Measurements from ENCODE around the gene PRPF31. TPM values are rescaled to one million over a fixed set of nuclear protein-coding genes. Genes with fewer than 3 reads are reported as not detected.

PRPF31 gene
- total RNA-seq, 1 experiment from 2014 or later = 67.3 TPM

DNA sequence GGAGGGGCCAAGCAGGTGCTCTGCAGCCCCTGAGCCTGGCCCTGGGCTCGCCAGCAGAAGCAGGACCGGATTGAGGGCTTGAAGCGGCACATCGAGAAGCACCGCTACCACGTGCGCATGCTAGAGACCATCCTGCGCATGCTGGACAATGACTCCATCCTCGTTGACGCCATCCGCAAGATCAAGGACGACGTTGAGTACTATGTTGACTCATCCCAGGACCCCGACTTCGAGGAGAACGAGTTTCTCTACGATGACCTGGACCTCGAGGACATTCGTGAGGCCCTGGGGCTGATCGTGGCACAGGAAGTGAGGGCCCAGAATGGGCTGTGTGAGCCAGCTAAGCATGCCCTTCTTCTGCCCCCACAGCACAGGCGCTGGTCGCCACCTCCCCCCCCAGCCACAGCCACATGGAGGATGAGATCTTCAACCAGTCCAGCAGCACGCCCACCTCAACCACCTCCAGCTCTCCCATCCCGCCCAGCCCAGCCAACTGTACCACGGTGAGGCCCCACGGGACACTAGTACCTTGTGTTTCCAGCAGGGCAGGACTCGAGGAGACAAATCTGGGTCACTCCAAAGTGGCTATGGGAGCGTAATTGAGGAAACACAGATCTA is 30.1 kb downstream of the PRPF31 start:
- Histone ChIP-seq H3K9me3 (replicated peaks) (no peaks in the 10 kb centered on the region), H3K4me3 (no peak overlapping the region), H3K27ac (no peak overlapping the region), H3K36me3 (peaks cover 74% of the 10 kb centered on the region), H3K27me3 (no peaks in the 10 kb centered on the region), H3K4me1 (no peaks in the 10 kb centered on the region)
- no peak for DNase-seq

DNA sequence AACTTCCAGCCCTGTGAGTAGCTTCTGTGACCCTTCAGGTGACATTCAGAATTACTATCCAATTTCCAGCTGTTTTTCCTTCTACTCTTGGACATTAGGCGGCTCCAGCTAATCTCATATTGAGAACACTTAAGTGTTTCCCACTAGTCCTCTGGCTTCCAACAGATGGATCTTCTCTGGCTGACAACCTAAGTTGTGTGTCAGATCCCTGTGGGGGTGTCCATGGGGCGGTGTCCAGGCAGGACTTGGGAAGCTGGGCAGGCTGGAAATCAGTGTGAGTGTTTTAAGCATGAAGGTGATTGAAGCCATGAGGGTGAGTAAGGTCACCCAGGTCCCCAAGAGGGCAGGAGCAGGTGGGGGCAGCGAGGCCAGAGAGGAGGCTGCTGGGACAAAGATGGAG is 32.1 kb downstream of the PRPF31 start:
- H3K36me3 ChIP-seq = peaks cover 76% of the 10 kb centered on the region
- no peak overlapping the region for H3K4me3 ChIP-seq
- H3K9me3 ChIP-seq (replicated peaks) = no peaks in the 10 kb centered on the region
- H3K27me3 ChIP-seq = no peaks in the 10 kb centered on the region
- no peaks in the 10 kb centered on the region; the same call in 1 of the 2 replicates for H3K4me1 ChIP-seq
- H3K27ac ChIP-seq = no peak overlapping the region
- DNase-seq = no peak

DNA sequence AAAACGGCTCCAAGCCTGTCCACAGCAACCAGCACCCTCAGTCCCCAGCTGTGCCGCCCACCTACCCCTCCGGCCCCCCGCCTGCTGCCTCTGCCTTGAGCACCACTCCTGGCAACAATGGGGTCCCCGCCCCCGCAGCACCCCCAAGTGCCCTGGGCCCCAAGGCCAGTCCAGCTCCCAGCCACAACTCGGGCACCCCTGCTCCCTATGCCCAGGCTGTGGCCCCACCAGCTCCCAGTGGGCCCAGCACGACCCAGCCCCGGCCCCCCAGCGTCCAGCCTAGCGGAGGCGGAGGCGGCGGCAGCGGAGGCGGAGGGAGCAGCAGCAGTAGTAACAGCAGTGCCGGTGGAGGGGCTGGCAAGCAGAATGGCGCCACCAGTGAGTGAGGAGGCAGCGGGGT is 32.6 kb downstream of the PRPF31 start:
- no peak for DNase-seq
- H3K36me3 ChIP-seq = peaks cover 76% of the 10 kb centered on the region
- H3K27me3 ChIP-seq = no peaks in the 10 kb centered on the region
- no peak overlapping the region for H3K4me3 ChIP-seq
- H3K4me1 ChIP-seq = peaks cover 2% of the 10 kb centered on the region
- no peaks in the 10 kb centered on the region for H3K9me3 ChIP-seq (replicated peaks)
- no peak overlapping the region for H3K27ac ChIP-seq

DNA sequence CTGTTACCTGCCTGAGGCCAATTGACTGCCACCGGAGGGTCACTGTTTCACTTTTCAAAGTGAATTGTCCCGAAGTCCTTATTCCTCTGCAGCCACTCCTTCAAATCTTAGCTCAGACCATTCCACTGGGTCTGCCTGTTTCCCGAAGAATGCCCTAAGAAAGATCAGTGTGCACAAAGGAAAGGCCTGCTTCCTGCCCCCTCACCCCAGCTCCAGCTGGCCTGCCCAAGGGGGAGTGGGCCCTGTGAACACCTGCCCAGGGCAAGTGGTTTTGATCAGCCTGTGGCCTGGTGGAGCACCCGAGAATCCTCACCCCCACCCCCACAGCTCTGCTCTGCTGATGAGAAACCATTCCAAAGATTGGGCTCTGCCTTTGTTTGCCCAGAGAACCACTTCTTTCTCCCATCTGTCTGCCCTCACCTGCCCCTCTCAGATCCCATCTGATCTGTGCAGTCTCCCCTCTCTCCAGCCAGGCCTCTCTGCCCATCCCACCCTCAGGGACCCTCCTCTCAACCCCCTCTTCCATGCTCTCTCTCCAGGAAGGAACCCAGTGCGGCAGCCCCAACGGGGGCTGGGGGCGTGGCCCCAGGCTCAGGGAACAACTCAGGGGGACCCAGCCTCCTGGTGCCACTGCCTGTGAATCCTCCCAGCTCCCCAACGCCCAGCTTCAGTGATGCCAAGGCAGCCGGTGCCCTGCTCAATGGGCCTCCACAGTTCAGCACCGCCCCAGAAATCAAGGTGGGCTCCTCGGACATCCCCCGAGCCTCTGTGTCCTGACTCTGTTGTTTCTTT is 33.7 kb downstream of the PRPF31 start:
- H3K4me1 ChIP-seq = peaks cover 11% of the 10 kb centered on the region
- H3K4me3 ChIP-seq = no peak overlapping the region
- H3K36me3 ChIP-seq = peaks cover 76% of the 10 kb centered on the region
- no peak overlapping the region for H3K27ac ChIP-seq
- no peaks in the 10 kb centered on the region for H3K27me3 ChIP-seq
- no peaks in the 10 kb centered on the region for H3K9me3 ChIP-seq (replicated peaks)
- DNase-seq = no peak

DNA sequence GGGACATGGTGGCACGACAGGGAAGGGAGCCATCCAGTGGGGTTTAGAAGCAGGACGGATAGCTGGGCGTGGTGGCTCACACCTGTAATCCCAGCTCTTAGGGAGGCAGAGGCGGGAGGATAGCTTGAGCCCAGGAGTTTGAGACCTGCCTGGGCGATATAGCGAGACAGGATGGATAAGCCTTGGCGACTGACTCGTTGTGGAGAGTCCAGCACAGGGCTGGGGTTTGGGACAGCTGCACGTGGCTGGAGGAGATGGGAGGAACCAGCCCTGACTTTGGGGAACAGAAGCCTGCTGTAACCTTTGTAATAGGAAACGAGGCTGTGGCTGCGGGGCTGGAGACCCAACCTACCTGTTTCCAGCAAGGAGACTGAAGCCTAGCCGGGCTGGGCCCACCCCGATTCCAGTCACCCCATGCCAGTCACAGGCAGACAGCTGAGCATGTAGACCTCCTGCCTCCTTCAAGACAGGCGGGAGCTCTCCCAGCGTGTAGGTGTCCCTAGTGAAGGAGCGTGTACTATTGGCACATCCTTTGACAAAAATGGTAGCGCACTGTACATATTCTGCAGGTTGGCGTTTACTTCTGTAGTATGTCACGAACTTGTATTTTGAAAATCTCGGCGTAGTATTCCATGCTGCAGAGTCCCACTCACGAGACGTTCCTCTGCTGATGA is 35.9 kb downstream of the PRPF31 start:
- Histone ChIP-seq H3K27me3 (no peaks in the 10 kb centered on the region), H3K4me3 (no peak overlapping the region), H3K27ac (no peak overlapping the region), H3K4me1 (peaks cover 11% of the 10 kb centered on the region), H3K36me3 (peaks cover 72% of the 10 kb centered on the region), H3K9me3 (replicated peaks) (no peaks in the 10 kb centered on the region)
- no peak for DNase-seq

DNA sequence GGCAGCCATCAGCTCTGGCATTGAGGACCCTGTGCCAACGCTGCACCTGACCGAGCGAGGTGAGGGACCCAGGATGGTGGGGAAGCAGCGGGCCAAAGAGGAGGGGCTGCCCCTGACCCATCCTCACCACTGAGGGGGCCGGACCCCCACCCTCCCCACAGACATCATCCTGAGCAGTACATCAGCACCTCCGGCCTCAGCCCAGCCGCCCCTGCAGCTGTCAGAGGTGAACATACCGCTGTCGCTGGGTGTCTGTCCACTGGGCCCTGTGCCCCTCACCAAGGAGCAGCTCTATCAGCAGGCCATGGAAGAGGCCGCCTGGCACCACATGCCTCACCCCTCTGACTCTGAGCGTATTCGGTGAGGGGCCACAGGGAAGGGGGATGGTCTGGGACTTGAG is 36.7 kb downstream of the PRPF31 start:
- Histone ChIP-seq H3K4me1 (peaks cover 11% of the 10 kb centered on the region), H3K4me3 (no peak overlapping the region), H3K27me3 (no peaks in the 10 kb centered on the region), H3K27ac (no peak overlapping the region), H3K36me3 (peaks cover 72% of the 10 kb centered on the region), H3K9me3 (replicated peaks) (no peaks in the 10 kb centered on the region)
- DNase-seq = no peak

DNA sequence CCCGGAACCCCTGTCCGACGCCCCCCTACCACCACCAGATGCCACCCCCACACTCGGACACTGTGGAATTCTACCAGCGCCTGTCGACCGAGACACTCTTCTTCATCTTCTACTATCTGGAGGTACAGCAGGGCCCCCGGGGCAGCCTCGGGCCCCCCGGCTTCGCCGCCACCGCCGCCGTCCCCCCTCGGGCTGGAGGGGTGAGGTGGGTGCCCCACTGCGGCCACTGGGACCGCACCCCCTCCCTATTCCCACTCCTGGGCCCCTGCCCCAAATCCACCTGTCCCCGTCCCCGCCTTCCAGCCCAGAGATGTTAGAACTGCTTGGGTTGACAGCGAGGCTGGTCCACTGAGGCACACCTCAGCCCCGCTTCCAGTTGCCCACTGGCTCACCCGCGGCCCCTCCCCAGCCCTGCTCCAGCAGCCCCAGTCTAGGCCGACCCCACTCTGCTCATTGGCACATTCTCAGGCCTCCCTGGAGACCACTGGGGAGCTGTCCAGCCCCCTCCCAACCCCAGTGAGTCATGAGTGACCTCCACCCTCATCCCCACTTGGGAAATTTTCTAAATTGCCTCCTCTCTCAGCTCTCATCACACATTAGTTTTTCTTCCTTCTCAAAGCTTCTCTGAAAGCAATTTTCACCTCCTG is 37.4 kb downstream of the PRPF31 start:
- DNase-seq = no peak
- Histone ChIP-seq H3K4me3 (no peak overlapping the region), H3K36me3 (peaks cover 70% of the 10 kb centered on the region), H3K27ac (peak overlapping the region; percentile 55), H3K27me3 (no peaks in the 10 kb centered on the region), H3K4me1 (peaks cover 11% of the 10 kb centered on the region), H3K9me3 (replicated peaks) (no peaks in the 10 kb centered on the region)

DNA sequence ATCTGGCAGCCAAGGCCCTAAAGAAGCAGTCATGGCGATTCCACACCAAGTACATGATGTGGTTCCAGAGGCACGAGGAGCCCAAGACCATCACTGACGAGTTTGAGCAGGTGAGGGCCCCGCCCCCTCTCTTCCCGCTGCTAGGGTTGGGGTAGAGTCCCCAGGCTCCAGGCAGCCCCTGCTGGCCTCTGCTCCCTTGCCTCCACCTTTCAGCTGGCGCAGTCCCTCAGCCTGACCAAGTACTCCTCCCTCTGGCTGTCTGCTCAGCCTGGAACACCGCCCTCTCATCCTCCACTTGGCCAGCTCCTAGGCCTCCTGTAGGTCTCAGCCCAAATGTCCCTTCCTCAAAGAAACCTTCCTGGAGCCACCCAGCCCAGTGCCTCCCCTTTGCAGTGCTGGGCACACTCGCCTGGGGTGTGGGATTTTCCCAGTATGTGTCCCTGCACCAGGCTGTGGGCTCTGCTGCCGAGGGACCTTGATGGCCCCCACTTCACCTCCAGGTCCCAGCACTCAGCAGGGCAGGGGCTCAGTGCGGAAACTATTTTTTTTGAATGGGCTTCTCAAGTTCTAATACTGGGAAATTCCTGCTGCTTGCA is 38.3 kb downstream of the PRPF31 start:
- Histone ChIP-seq H3K27me3 (no peaks in the 10 kb centered on the region), H3K27ac (peak overlapping the region; percentile 55), H3K36me3 (peaks cover 67% of the 10 kb centered on the region), H3K9me3 (replicated peaks) (no peaks in the 10 kb centered on the region), H3K4me3 (no peak overlapping the region), H3K4me1 (peaks cover 17% of the 10 kb centered on the region)
- peak; percentile 87 to 88 for DNase-seq

DNA sequence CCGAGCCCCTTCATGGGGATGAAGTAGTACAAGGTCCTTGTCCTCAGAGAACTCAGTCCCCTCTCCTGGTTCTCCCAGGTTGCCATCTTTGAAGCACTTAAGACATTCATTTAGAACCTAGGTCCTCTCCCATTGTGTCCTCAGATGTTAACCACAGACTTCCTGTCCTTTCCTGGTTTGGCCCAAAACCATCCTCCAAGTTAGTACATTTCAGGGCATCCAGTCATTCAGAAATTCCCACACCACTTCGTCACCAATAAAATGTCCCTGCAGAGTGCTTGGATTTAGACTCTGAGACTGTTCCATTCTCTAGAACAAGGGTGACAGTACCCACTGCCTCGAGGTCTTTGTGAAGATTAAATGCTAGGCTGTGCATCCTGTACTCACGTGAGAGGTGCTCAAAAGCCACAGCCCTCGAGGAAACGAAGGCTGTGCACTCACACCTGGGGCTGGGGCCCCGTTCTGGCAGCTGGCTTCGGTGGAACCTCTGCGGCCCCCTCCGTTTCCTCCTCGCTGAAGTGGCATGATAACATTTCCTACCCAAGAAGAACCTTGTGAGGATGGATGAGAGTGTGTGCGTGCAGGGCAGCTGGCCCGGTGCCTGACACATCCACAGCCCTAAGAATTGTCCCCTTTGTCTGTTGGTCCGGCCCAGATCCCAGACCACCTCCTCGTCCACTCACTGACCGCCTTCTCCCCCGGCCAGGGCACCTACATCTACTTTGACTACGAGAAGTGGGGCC is 39.2 kb downstream of the PRPF31 start:
- peaks cover 59% of the 10 kb centered on the region for H3K36me3 ChIP-seq
- H3K27me3 ChIP-seq = no peaks in the 10 kb centered on the region
- H3K27ac ChIP-seq = no peak overlapping the region

DNA sequence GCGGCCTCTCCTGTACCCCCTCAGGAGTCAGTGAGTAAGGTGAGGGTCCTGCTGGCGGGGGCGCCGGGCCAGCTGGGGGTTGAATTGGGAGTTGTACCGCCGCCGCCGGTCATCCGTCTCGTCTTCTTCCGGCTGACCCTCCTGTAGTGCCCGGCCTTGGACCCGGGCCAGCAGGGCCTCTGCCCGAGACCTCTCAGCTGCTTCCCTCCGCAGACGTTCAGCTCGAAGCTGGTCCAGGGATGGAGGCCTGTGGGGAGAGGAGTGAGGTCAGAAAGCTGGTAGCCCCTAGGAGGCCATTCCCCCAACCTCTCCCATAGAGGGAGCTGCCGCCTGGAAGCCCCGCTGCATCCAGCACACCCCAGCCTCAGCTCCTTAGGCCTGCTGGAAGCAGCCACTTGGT is 40.1 kb downstream of the PRPF31 start:
- DNase-seq = no peak
- Histone ChIP-seq H3K9me3 (replicated peaks) (no peaks in the 10 kb centered on the region), H3K27ac (no peak overlapping the region), H3K27me3 (no peaks in the 10 kb centered on the region), H3K36me3 (peaks cover 52% of the 10 kb centered on the region), H3K4me3 (no peak overlapping the region), H3K4me1 (peaks cover 19% of the 10 kb centered on the region)

More for the DNA sequence above, 39.2 kb downstream of the PRPF31 start:
- peaks cover 19% of the 10 kb centered on the region for H3K4me1 ChIP-seq
- H3K9me3 ChIP-seq (replicated peaks) = no peaks in the 10 kb centered on the region
- DNase-seq = no peak
- no peak overlapping the region for H3K4me3 ChIP-seq

DNA sequence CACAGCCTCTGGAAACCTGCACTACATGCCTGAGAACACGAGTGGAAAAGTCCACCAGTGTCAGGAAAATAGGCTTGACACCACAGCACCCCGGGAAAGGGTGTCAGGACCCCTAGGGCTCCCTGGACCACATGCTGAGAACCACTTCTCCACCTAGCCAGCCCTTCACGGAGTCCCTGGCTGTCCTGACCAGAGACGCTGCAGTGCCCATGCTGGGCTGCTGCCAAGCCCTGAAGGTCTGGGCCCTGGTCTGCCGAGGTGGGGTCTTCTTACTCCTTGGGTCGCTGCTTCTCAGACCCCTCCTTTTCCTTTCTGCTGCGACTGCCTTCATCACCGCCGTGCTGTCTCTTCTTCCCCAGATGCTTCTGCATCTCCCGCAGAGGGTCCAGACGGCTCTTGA is 40.9 kb downstream of the PRPF31 start:
- Histone ChIP-seq H3K4me1 (peaks cover 19% of the 10 kb centered on the region), H3K4me3 (no peak overlapping the region), H3K27ac (no peak overlapping the region), H3K27me3 (no peaks in the 10 kb centered on the region), H3K9me3 (replicated peaks) (no peaks in the 10 kb centered on the region), H3K36me3 (peaks cover 52% of the 10 kb centered on the region)
- DNase-seq = no peak

DNA sequence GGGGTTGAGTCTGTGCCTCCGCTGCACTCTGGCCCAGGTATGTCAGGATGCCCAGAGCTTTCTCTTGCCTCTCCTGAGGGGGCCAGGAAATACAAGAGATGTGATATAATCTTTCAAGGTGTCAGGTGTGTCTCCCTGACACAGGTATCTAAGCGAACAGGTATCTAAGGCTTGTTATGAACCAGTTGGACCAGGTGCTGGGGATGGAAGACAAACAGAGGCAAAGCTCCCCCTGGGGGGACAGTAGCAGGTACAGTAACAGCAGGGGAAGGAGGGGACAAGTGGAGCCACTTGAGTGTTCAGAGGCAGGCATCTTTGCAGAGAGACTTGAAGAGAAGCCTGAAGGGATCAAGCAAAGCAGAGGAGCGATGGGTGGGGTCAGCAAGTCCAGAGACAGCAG is 41.4 kb downstream of the PRPF31 start:
- Histone ChIP-seq H3K27me3 (no peaks in the 10 kb centered on the region), H3K9me3 (replicated peaks) (no peaks in the 10 kb centered on the region), H3K4me1 (peaks cover 19% of the 10 kb centered on the region), H3K27ac (no peak overlapping the region), H3K36me3 (peaks cover 48% of the 10 kb centered on the region), H3K4me3 (no peak overlapping the region)
- DNase-seq = no peak

DNA sequence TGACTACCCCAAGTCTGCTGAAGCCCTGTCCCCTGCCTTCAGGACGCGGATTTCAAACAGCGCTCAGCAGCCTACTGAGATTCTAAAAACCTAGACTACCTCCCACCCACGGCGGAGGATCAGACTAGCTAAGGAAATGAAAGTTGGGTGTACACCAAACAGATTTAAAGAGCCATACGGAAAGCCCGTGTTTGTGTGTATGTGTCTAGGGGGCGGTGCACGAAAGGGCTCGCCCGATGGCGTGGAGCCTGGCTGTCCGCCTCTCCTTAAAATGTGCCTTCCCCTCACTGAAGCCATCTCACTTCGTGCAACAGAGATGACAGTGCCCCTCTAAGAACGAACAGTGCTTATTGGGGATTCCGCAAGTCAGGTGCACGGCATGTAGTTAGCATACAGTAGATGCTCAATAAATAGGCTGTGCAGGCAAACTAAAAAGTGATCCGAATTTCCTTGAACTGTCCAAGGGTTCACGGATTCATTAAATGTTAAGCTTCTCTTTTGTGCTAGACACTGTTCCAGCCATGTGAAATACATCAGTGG is 43.3 kb downstream of the PRPF31 start:
- H3K36me3 ChIP-seq = peaks cover 28% of the 10 kb centered on the region
- peak overlapping the region; percentile 78 for H3K27ac ChIP-seq
- no peaks in the 10 kb centered on the region for H3K9me3 ChIP-seq (replicated peaks)
- H3K4me3 ChIP-seq = peak overlapping the region; percentile 88
- no peaks in the 10 kb centered on the region for H3K27me3 ChIP-seq
- DNase-seq = no peak
- peaks cover 11% of the 10 kb centered on the region for H3K4me1 ChIP-seq

Data from SJCRH30 (cell line).